ENCODE measurements around the gene PHF21A. TPM values are rescaled to one million over a fixed set of nuclear protein-coding genes. Genes with fewer than 3 reads are reported as not detected.

Gene PHF21A
- total RNA-seq, 1 donor from 2014 or later = 35.9 TPM

- H3K4me3 Mint-ChIP-seq (ENCODE audit: unreplicated experiment) = no peak overlapping the region
- H3K36me3 Mint-ChIP-seq (ENCODE audit: low read depth) = peaks cover 36% of the 10 kb centered on the region
- H3K9me3 Mint-ChIP-seq (ENCODE audit: low read depth) = no peaks in the 10 kb centered on the region
- DNase-seq (ENCODE audit: low spot score) = no peak
- H3K27ac Mint-ChIP-seq (ENCODE audit: unreplicated experiment) = no peak overlapping the region
- no peak for TF ChIP-seq CTCF (IDR thresholded peaks at IDR 0.05)
- H3K4me1 Mint-ChIP-seq (ENCODE audit: low read depth) = peaks cover 7% of the 10 kb centered on the region
- no peaks in the 10 kb centered on the region for H3K27me3 Mint-ChIP-seq (ENCODE audit: low read depth)
These were observed 175.8 kb downstream of the PHF21A start for GRCh38 chr11:45945397-45945999.

DNA sequence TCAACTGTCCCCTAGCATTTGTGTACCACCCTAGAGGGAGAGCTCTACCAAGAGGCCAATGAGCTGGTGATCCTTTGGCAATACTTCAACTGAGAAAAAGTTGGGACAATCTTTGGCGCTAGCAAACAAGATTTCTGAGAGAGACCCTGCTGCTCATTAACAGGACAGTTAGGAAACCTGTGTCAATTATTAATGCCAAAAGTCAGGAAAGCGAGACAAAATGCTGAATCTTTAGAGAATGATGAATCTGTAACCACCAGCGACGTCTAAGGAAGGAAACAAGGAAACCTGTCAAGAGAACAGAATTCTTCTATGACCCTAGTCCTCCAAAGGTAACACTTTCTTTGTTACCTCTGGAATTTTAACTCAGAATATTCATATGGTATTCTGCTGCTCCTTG lies 178.9 kb downstream of the PHF21A start:
- Mint-ChIP-seq H3K4me3 (ENCODE audit: unreplicated experiment) (no peak overlapping the region), H3K27me3 (ENCODE audit: low read depth) (no peaks in the 10 kb centered on the region), H3K4me1 (ENCODE audit: low read depth) (no peaks in the 10 kb centered on the region), H3K36me3 (ENCODE audit: low read depth) (peaks cover 29% of the 10 kb centered on the region), H3K9me3 (ENCODE audit: low read depth) (no peaks in the 10 kb centered on the region), H3K27ac (ENCODE audit: unreplicated experiment) (no peak overlapping the region)
- no peak for DNase-seq (ENCODE audit: low spot score)
- TF ChIP-seq CTCF (IDR thresholded peaks at IDR 0.05) = no peak

DNA sequence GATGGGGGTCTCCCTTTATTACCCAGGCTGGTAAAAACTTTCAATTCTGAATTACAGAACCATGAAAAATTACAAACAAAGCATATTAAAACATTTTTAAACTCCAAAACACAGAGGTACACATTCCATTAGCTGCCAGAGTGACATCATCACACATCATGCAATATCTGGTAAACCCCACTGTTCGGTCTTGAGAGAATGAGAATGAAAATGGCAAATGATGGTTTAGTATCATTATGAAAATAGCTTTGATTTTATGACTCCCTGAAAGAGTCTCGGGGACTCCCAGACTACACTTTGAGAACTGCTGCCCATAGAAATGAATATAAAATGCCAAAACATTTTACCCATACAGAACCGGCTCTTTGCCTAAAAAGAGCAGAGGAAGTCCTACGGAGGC lies 180.0 kb downstream of the PHF21A start:
- DNase-seq (ENCODE audit: low spot score) = no peak
- peaks cover 28% of the 10 kb centered on the region for H3K36me3 Mint-ChIP-seq (ENCODE audit: low read depth)
- no peak overlapping the region for H3K27ac Mint-ChIP-seq (ENCODE audit: unreplicated experiment)
- H3K27me3 Mint-ChIP-seq (ENCODE audit: low read depth) = no peaks in the 10 kb centered on the region
- H3K4me3 Mint-ChIP-seq (ENCODE audit: unreplicated experiment) = no peak overlapping the region
- no peaks in the 10 kb centered on the region for H3K9me3 Mint-ChIP-seq (ENCODE audit: low read depth)
- TF ChIP-seq CTCF (IDR thresholded peaks at IDR 0.05) = no peak
- H3K4me1 Mint-ChIP-seq (ENCODE audit: low read depth) = no peaks in the 10 kb centered on the region

DNA sequence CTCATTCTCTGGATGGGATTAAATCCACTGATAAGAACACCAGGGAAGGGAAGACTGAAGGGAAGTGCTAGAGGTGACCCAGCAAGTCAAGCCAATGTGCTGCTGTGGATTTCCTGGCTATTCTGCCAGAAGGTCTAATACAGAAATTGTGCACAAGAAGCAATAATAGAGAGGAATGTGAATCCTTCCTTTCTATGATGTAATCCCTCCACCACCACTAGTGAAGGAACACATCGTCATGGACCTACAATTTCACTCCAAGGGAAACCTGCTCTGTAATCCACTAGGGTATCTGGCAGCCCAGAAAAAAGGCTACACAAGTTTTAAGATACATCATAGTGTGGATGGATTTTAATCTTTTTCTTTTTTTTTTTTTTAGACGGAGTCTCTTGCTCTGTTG lies 181.4 kb downstream of the PHF21A start:
- no peak overlapping the region for H3K4me3 Mint-ChIP-seq (ENCODE audit: unreplicated experiment)
- no peak for TF ChIP-seq CTCF (IDR thresholded peaks at IDR 0.05)
- no peak for DNase-seq (ENCODE audit: low spot score)
- no peak overlapping the region for H3K27ac Mint-ChIP-seq (ENCODE audit: unreplicated experiment)
- no peaks in the 10 kb centered on the region for H3K9me3 Mint-ChIP-seq (ENCODE audit: low read depth)
- no peaks in the 10 kb centered on the region for H3K27me3 Mint-ChIP-seq (ENCODE audit: low read depth)
- H3K4me1 Mint-ChIP-seq (ENCODE audit: low read depth) = no peaks in the 10 kb centered on the region
- peaks cover 17% of the 10 kb centered on the region for H3K36me3 Mint-ChIP-seq (ENCODE audit: low read depth)

GRCh38 chr11:45937916-45938315 lies 183.3 kb downstream of the PHF21A start:
- Mint-ChIP-seq H3K4me3 (ENCODE audit: unreplicated experiment) (no peak overlapping the region), H3K27me3 (ENCODE audit: low read depth) (no peaks in the 10 kb centered on the region), H3K4me1 (ENCODE audit: low read depth) (no peaks in the 10 kb centered on the region), H3K9me3 (ENCODE audit: low read depth) (no peaks in the 10 kb centered on the region), H3K36me3 (ENCODE audit: low read depth) (peaks cover 16% of the 10 kb centered on the region), H3K27ac (ENCODE audit: unreplicated experiment) (no peak overlapping the region)
- TF ChIP-seq CTCF (IDR thresholded peaks at IDR 0.05) = no peak
- no peak for DNase-seq (ENCODE audit: low spot score)

Measured in chondrocyte (in vitro differentiated cells).